ENCODE measurements around the gene ARHGEF2.
"Not testable (repeated sequence)": the region's sequence is repeated elsewhere in the genome, so short reads cannot be mapped to it uniquely, and the experiment has no call there.

Gene ARHGEF2

GRCh38 chr1:155940993-155941844, 37.1 kb downstream of the ARHGEF2 start, which contains the start of gene RXFP4:
RXFP4 (plus strand) TSS chr1:155941638; CDS start chr1:155941710, 72 bp downstream.
- DNase-seq: no peak

GRCh38 chr1:155940482-155940992, 37.8 kb downstream of the ARHGEF2 start:
- peak; percentile 54 for DNase-seq

GRCh38 chr1:155938220-155938627, 40.1 kb downstream of the ARHGEF2 start:
- DNase-seq: peak; percentile 69

- no peak for DNase-seq
Measured at GRCh38 chr1:155934936-155935590, 43.3 kb downstream of the ARHGEF2 start.

GRCh38 chr1:155934097-155934935, 44.0 kb downstream of the ARHGEF2 start, which contains the start of gene KHDC4:
KHDC4 (minus strand) TSS chr1:155934413; CDS start chr1:155934373, 40 bp downstream.
- peak; percentile 99 for DNase-seq

- DNase-seq: no peak
Measured at GRCh38 chr1:155933591-155934096, 44.7 kb downstream of the ARHGEF2 start.

- no peak for DNase-seq
Measured at GRCh38 chr1:155932487-155932886, 45.9 kb downstream of the ARHGEF2 start.

- no peak for DNase-seq
Measured at GRCh38 chr1:155932081-155932480, 46.3 kb downstream of the ARHGEF2 start.

- no peak for DNase-seq
Measured at GRCh38 chr1:155931332-155932038, 46.9 kb downstream of the ARHGEF2 start.

GRCh38 chr1:155930725-155931124, 47.6 kb downstream of the ARHGEF2 start:
- DNase-seq: not testable (repeated sequence)

- DNase-seq: no peak
Measured at GRCh38 chr1:155929057-155929456, 49.3 kb downstream of the ARHGEF2 start.

GRCh38 chr1:155925506-155925905, 52.8 kb downstream of the ARHGEF2 start:
- no peak for DNase-seq

- no peak for DNase-seq
Measured at GRCh38 chr1:155920717-155921116, 57.6 kb downstream of the ARHGEF2 start.

- no peak for DNase-seq
Measured at GRCh38 chr1:155919801-155920200, 58.5 kb downstream of the ARHGEF2 start.

- no peak for DNase-seq
Measured at GRCh38 chr1:155918660-155919059, 59.7 kb downstream of the ARHGEF2 start.

- DNase-seq: peak; percentile 63
Measured at GRCh38 chr1:155913969-155914757, 64.2 kb downstream of the ARHGEF2 start.

GRCh38 chr1:155912056-155912536, 66.3 kb downstream of the ARHGEF2 start:
- DNase-seq: no peak

- peak; percentile 77 for DNase-seq
Measured at GRCh38 chr1:155911156-155912055, 66.9 kb downstream of the ARHGEF2 start, which contains the start of gene RIT1. RIT1 (minus strand) TSS chr1:155911349; CDS start chr1:155910761, 588 bp downstream.

- DNase-seq: peak; percentile 34
Measured at GRCh38 chr1:155910621-155911121, 67.7 kb downstream of the ARHGEF2 start.

Measured in HCEC 1CT (cell line).